K562 (cell line): ENCODE data around the gene EMILIN3. TPM values are rescaled to one million over a fixed set of nuclear protein-coding genes. Genes with fewer than 3 reads are reported as not detected.

Source experiments
- BDP1 ChIP-seq: IDR thresholded peaks from 3 replicates; pipeline ENCODE4 v1.6.1; 2011; ENCODE audit not compliant: insufficient read length, insufficient read depth
- CREB5 ChIP-seq: fragments of 250-450 bp; sonication (Bioruptor Pico); IDR thresholded peaks from 2 replicates; pipeline ENCODE4 v1.5.0; 2020; ENCODE audit warnings: mild to moderate bottlenecking
- DPF2 ChIP-seq: fragments of 450-650 bp; IDR thresholded peaks from 2 replicates; pipeline ENCODE4 v1.6.1; 2016
- EGR1 ChIP-seq: fragments of 450-650 bp; conservative IDR thresholded peaks from 2 replicates; pipeline ENCODE4 v1.6.1; 2017; ENCODE audit warnings: mild to moderate bottlenecking
- HINFP ChIP-seq: fragments of 450-650 bp; conservative IDR thresholded peaks from 2 replicates; pipeline ENCODE4 v1.6.1; 2016; ENCODE audit warnings: missing genetic modification characterization, low read depth, mild to moderate bottlenecking, control low read depth, missing compliant biosample characterization
- NFXL1 ChIP-seq: fragments of 450-650 bp; formaldehyde crosslinking; IDR thresholded peaks from 2 replicates; pipeline ENCODE4 v1.4.0; 2021; ENCODE audit warnings: mild to moderate bottlenecking
- PHF21A ChIP-seq: fragments of 450-650 bp; IDR thresholded peaks from 2 replicates; pipeline ENCODE4 v1.6.1; 2017; ENCODE audit warnings: low read depth, borderline replicate concordance
- PTBP1 ChIP-seq: fragments of 200-400 bp; formaldehyde crosslinking; IDR thresholded peaks from 2 replicates; pipeline ENCODE4 v1.6.1; 2017; ENCODE audit warnings: low read depth, low read length
- RBBP5 ChIP-seq: fragments of 200-600 bp; sonication (generic); IDR thresholded peaks from 2 replicates; pipeline ENCODE4 v1.6.1; 2012; ENCODE audit warnings: borderline replicate concordance, mild to moderate bottlenecking, low read length, control low read depth, inconsistent platforms; ENCODE audit not compliant: insufficient read depth, poor library complexity, severe bottlenecking
- RBM14 ChIP-seq: fragments of 200-400 bp; formaldehyde crosslinking; IDR thresholded peaks from 2 replicates; pipeline ENCODE4 v1.6.1; 2018; ENCODE audit warnings: low read depth, mild to moderate bottlenecking, low read length, moderate library complexity, borderline replicate concordance; ENCODE audit not compliant: insufficient read depth
- SIN3A ChIP-seq, 2 experiments: fragments of 150-350 bp in 1 of 2; IDR thresholded peaks; 2 replicates each; pipeline ENCODE4 v1.6.1; 2011 to 2016; ENCODE audit warnings: borderline replicate concordance in 2 of 2, low read depth in 2 of 2, low read length in 2 of 2, mild to moderate bottlenecking in 2 of 2, moderate library complexity in 2 of 2; ENCODE audit not compliant: control insufficient read depth in 1 of 2
- ZNF224 ChIP-seq: sonication (generic); formaldehyde crosslinking; IDR thresholded peaks from 2 replicates; pipeline ENCODE4 v1.8.0; 2022; ENCODE audit warnings: mild to moderate bottlenecking, missing genetic modification reagents
- ZNF436 ChIP-seq: fragments of 250-450, 450-650 bp; sonication (Bioruptor Pico); formaldehyde crosslinking; IDR thresholded peaks from 2 replicates; pipeline ENCODE4 v1.7.0; 2020; ENCODE audit warnings: mild to moderate bottlenecking
- polyA plus RNA-seq, 8 experiments: library from polyadenylated mRNA; depleted of rRNA in 4 of 8; stranded (reverse) in 5 of 8; unstranded in 3 of 8; fragments of >200 nt; fragmentation: Nextera tagmentation in 2 of 8; fragmentation: Illumina TruSeq in 1 of 8; extraction: Ambion mirVana in 2 of 8; extraction: Trizol in 1 of 8; gene quantifications; 2 replicates each; pipeline versions ENCODE4 v1.2.1 to v1.2.3, GENCODE V29; 2011 to 2014; ENCODE audit warnings: inconsistent platforms in 1 of 8, missing spikeins in 1 of 8
- total RNA-seq, 7 experiments: library from RNA; depleted of rRNA in 6 of 7; stranded (reverse); fragments of >200 nt in 6 of 7; fragmentation: Illumina TruSeq in 2 of 7; extraction: Trizol in 2 of 7; gene quantifications; 2 replicates each; pipeline versions ENCODE4 v1.2.1 to v1.2.3, GENCODE V29; 2011 to 2021; ENCODE audit warnings: low replicate concordance in 1 of 7
- TF ChIP-seq, protein P1 (sequence below): fragments of 200-800 bp; sonication (Bioruptor generic); IDR thresholded peaks from 2 replicates; pipeline ENCODE4 v1.6.1; 2017; ENCODE audit warnings: missing genetic modification characterization, missing compliant biosample characterization
- TF ChIP-seq, protein P2 (sequence below): fragments of 250-450 bp; sonication (Bioruptor Pico); IDR thresholded peaks from 2 replicates; pipeline ENCODE4 v1.5.0; 2020; ENCODE audit warnings: mild to moderate bottlenecking, borderline replicate concordance
- TF ChIP-seq, protein P3 (sequence below), 2 experiments: fragments of 450-650 bp; IDR thresholded peaks; 2 replicates each; pipeline ENCODE4 v1.6.1; 2018; ENCODE audit warnings: mild to moderate bottlenecking in 2 of 2, low read depth in 1 of 2; ENCODE audit not compliant: partially characterized antibody in 2 of 2

EMILIN3 gene
- total and polyA plus RNA-seq, 9 of the 15 experiments (the other 6 are each of a cell fraction or from before 2014, with no cell fraction given), result 0.01 to 0.07 TPM; not detected in 7

GRCh38 chr20:41317546-41318270 is 48.9 kb downstream of the EMILIN3 start, which contains the start of gene ZHX3 (continued):
- TF ChIP-seq HINFP (no peak), PHF21A (no peak), RBBP5 (peak; percentile 6), NFXL1 (CRISPR knock-in tag) (no peak), RBM14 (no peak), SIN3A (IDR thresholded peaks at IDR 0.05; ENCODE audit: borderline replicate concordance in 2 of 2, control insufficient read depth in 1 of 2, low read depth in 2 of 2, low read length in 2 of 2) (no peak), EGR1 (peak; percentile 56), CREB5 (no peak), ZNF224 (no peak), PTBP1 (no peak), DPF2 (no peak), ZNF436 (no peak), BDP1 (no peak)
- TF ChIP-seq, protein P1, sequence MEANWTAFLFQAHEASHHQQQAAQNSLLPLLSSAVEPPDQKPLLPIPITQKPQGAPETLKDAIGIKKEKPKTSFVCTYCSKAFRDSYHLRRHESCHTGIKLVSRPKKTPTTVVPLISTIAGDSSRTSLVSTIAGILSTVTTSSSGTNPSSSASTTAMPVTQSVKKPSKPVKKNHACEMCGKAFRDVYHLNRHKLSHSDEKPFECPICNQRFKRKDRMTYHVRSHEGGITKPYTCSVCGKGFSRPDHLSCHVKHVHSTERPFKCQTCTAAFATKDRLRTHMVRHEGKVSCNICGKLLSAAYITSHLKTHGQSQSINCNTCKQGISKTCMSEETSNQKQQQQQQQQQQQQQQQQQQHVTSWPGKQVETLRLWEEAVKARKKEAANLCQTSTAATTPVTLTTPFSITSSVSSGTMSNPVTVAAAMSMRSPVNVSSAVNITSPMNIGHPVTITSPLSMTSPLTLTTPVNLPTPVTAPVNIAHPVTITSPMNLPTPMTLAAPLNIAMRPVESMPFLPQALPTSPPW (CRISPR knock-in tag), result peak; percentile 96
- TF ChIP-seq, protein P2, sequence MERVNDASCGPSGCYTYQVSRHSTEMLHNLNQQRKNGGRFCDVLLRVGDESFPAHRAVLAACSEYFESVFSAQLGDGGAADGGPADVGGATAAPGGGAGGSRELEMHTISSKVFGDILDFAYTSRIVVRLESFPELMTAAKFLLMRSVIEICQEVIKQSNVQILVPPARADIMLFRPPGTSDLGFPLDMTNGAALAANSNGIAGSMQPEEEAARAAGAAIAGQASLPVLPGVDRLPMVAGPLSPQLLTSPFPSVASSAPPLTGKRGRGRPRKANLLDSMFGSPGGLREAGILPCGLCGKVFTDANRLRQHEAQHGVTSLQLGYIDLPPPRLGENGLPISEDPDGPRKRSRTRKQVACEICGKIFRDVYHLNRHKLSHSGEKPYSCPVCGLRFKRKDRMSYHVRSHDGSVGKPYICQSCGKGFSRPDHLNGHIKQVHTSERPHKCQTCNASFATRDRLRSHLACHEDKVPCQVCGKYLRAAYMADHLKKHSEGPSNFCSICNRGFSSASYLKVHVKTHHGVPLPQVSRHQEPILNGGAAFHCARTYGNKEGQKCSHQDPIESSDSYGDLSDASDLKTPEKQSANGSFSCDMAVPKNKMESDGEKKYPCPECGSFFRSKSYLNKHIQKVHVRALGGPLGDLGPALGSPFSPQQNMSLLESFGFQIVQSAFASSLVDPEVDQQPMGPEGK, result no peak
- TF ChIP-seq, protein P3, sequence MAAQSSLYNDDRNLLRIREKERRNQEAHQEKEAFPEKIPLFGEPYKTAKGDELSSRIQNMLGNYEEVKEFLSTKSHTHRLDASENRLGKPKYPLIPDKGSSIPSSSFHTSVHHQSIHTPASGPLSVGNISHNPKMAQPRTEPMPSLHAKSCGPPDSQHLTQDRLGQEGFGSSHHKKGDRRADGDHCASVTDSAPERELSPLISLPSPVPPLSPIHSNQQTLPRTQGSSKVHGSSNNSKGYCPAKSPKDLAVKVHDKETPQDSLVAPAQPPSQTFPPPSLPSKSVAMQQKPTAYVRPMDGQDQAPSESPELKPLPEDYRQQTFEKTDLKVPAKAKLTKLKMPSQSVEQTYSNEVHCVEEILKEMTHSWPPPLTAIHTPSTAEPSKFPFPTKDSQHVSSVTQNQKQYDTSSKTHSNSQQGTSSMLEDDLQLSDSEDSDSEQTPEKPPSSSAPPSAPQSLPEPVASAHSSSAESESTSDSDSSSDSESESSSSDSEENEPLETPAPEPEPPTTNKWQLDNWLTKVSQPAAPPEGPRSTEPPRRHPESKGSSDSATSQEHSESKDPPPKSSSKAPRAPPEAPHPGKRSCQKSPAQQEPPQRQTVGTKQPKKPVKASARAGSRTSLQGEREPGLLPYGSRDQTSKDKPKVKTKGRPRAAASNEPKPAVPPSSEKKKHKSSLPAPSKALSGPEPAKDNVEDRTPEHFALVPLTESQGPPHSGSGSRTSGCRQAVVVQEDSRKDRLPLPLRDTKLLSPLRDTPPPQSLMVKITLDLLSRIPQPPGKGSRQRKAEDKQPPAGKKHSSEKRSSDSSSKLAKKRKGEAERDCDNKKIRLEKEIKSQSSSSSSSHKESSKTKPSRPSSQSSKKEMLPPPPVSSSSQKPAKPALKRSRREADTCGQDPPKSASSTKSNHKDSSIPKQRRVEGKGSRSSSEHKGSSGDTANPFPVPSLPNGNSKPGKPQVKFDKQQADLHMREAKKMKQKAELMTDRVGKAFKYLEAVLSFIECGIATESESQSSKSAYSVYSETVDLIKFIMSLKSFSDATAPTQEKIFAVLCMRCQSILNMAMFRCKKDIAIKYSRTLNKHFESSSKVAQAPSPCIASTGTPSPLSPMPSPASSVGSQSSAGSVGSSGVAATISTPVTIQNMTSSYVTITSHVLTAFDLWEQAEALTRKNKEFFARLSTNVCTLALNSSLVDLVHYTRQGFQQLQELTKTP (IDR thresholded peaks at IDR 0.05; ENCODE audit: low read depth in 1 of 2, partially characterized antibody in 2 of 2), result no peak
